Endothelial cell of umbilical vein (primary cell): ENCODE measurements around the gene MT1X. TPM values are rescaled to one million over a fixed set of nuclear protein-coding genes. Genes with fewer than 3 reads are reported as not detected.

Experiments
- BruUV-seq: library from RNA; stranded (reverse); fragments of 400-500 nt; replicated peaks from 2 replicates; lab custom pipeline; 2021; lab: Mats Ljungman, UMichigan
- CTCF ChIA-PET: fragments of 300-600, 350-600 bp; sonication (Branson Sonifier 250); formaldehyde crosslinking; loops from one replicate; lab custom pipeline; 2021; ENCODE audit warnings: antibody characterized with exemption, inconsistent platforms; lab: Charles Lee
- POLR2A ChIA-PET: fragments of 300-600, 350-600 bp; sonication (Branson Sonifier 250); formaldehyde crosslinking; loops from one replicate; lab custom pipeline; 2021; ENCODE audit warnings: antibody characterized with exemption, inconsistent platforms; lab: Charles Lee
- DNase-seq: peaks from one replicate; pipeline ENCODE4 v3.0.0-alpha.2; 2011; ENCODE audit warnings: low read depth, low spot score
- FAIRE-seq: peaks from 2 replicates; lab custom pipeline; 2011; peaks lifted over from hg19 to GRCh38; lab: Jason Lieb, UNC
- H2AFZ ChIP-seq: 2 replicates; pipeline ENCODE4 v1.6.0; 2012; ENCODE audit warnings: low read depth, low read length, control low read depth, inconsistent platforms
- H3K27ac ChIP-seq: 2 replicates; pipeline ENCODE4 v1.5.1; 2011; ENCODE audit warnings: low read depth, mild to moderate bottlenecking, control low read depth, low read length, moderate library complexity; ENCODE audit not compliant: insufficient read depth
- H3K27me3 ChIP-seq, 2 experiments: 2 replicates each; pipeline versions ENCODE4 v1.6.0 to v1.6.1; 2011; ENCODE audit warnings: low read length in 2 of 2, mixed read lengths in 1 of 2; ENCODE audit not compliant: control insufficient read depth in 2 of 2, insufficient read depth in 2 of 2
- H3K36me3 ChIP-seq, 2 experiments: 2 replicates in 1 of 2; 3 replicates in 1 of 2; pipeline ENCODE4 v1.5.1; 2011; ENCODE audit warnings: low read length in 2 of 2, mild to moderate bottlenecking in 1 of 2, moderate library complexity in 1 of 2; ENCODE audit not compliant: control insufficient read depth in 2 of 2, insufficient read depth in 2 of 2; ENCODE audit errors: extremely low read depth in 1 of 2
- H3K4me1 ChIP-seq: 3 replicates; pipeline ENCODE4 v1.5.1; 2011; ENCODE audit warnings: mild to moderate bottlenecking, low read length; ENCODE audit not compliant: control insufficient read depth, insufficient read depth; ENCODE audit errors: extremely low read depth
- H3K4me2 ChIP-seq: 2 replicates; pipeline ENCODE4 v1.6.1; 2011; ENCODE audit warnings: low read length, control low read depth, mixed read lengths; ENCODE audit not compliant: insufficient read depth
- H3K4me3 ChIP-seq, 3 experiments: fragments of 200-600 bp in 1 of 3; sonication (generic), shearing (Covaris generic) in 1 of 3; replicated peaks in 1 of 3; 2 replicates each; pipeline ENCODE4 v1.5.1; 2011 to 2016; ENCODE audit warnings: control low read depth in 3 of 3, low read length in 3 of 3, mild to moderate bottlenecking in 2 of 3, inconsistent platforms in 1 of 3, low read depth in 1 of 3, moderate library complexity in 1 of 3; ENCODE audit not compliant: insufficient read depth in 1 of 3
- H3K79me2 ChIP-seq: 2 replicates; pipeline ENCODE4 v1.6.0; 2012; ENCODE audit warnings: low read length, inconsistent platforms; ENCODE audit not compliant: control insufficient read depth, insufficient read depth
- H3K9ac ChIP-seq: replicated peaks from 2 replicates; pipeline ENCODE3; 2011; ENCODE audit warnings: low read length, control low read depth; ENCODE audit not compliant: insufficient read depth; ENCODE audit errors: extremely low read depth
- H3K9me1 ChIP-seq: replicated peaks from 3 replicates; pipeline ENCODE4 v1.6.0; 2011; ENCODE audit warnings: mild to moderate bottlenecking, low read length; ENCODE audit not compliant: control insufficient read depth, insufficient read depth; ENCODE audit errors: extremely low read depth
- H3K9me3 ChIP-seq: replicated peaks from 2 replicates; pipeline ENCODE4 v1.5.1; 2012; ENCODE audit warnings: low read length, inconsistent platforms; ENCODE audit not compliant: control insufficient read depth, insufficient read depth
- H4K20me1 ChIP-seq: replicated peaks from 2 replicates; pipeline ENCODE3; 2011; ENCODE audit warnings: mild to moderate bottlenecking, low read length; ENCODE audit not compliant: control insufficient read depth, insufficient read depth; ENCODE audit errors: extremely low read depth
- CTCF ChIP-seq, 2 donors: IDR thresholded peaks; 1 replicate in 1 of 2; 2 replicates in 1 of 2; pipeline ENCODE4 v1.5.1; 2011; ENCODE audit warnings: low read length in 2 of 2, mild to moderate bottlenecking in 2 of 2, moderate library complexity in 2 of 2, control low read depth in 1 of 2, inconsistent platforms in 1 of 2, low read depth in 1 of 2; ENCODE audit not compliant: insufficient read depth in 1 of 2; ENCODE audit errors: extremely low read depth in 1 of 2
- EZH2 ChIP-seq: IDR thresholded peaks from 2 replicates; pipeline ENCODE4 v1.6.1; 2012; ENCODE audit warnings: borderline replicate concordance, low read depth, mild to moderate bottlenecking, moderate library complexity, low read length, inconsistent platforms; ENCODE audit not compliant: severe bottlenecking
- FOS ChIP-seq: IDR thresholded peaks from 2 replicates; pipeline ENCODE4 v1.6.1; 2011; ENCODE audit warnings: mild to moderate bottlenecking, low read length, moderate library complexity, borderline replicate concordance; ENCODE audit not compliant: insufficient read depth
- GATA2 ChIP-seq: IDR thresholded peaks from 2 replicates; pipeline ENCODE4 v1.7.0; 2011; ENCODE audit warnings: low read depth, mild to moderate bottlenecking, moderate library complexity, mixed read lengths, low read length; ENCODE audit not compliant: insufficient read length, insufficient read depth
- JUN ChIP-seq: IDR thresholded peaks from 2 replicates; pipeline ENCODE4 v1.6.1; 2011; ENCODE audit warnings: borderline replicate concordance, low read depth; ENCODE audit not compliant: insufficient read length, insufficient read depth
- MAX ChIP-seq: IDR thresholded peaks from 2 replicates; pipeline ENCODE4 v1.6.1; 2011; ENCODE audit not compliant: insufficient read depth, insufficient read length
- MYC ChIP-seq: IDR thresholded peaks from one replicate; pipeline ENCODE4 v1.6.1; 2011; ENCODE audit warnings: mild to moderate bottlenecking, low read depth, low read length
- POLR2A ChIP-seq: IDR thresholded peaks from 2 replicates; pipeline ENCODE4 v1.6.1; 2012; ENCODE audit warnings: low read depth, mild to moderate bottlenecking, control low read depth, low read length
- POLR2AphosphoS5 ChIP-seq: IDR thresholded peaks from 2 replicates; pipeline ENCODE4 v1.6.1; 2012; ENCODE audit warnings: low read depth, mild to moderate bottlenecking, control low read depth, low read length, moderate library complexity; ENCODE audit not compliant: insufficient read depth
- dilution Hi-C: fragments of 300-500 bp; cut with MboI; formaldehyde crosslinking; loops from one replicate; pipeline ENCODE4 v1.15.0; 2019; ENCODE audit warnings: low sequenced_read_pairs; ENCODE audit not compliant: extremely low pct_ligation_motif_present
- intact Hi-C: fragments of 100-400 bp; cut with micrococcal nuclease; formaldehyde crosslinking; loops from one replicate; pipeline ENCODE4 v1.10.0; 2022
- polyA plus RNA-seq, 4 experiments: library from polyadenylated mRNA; depleted of rRNA in 3 of 4; stranded (reverse) in 3 of 4; unstranded in 1 of 4; fragments of >200 nt; gene quantifications; 2 replicates each; pipeline versions ENCODE4 v1.2.1 to v1.2.3, GENCODE V29; 2011 to 2012; ENCODE audit warnings: missing spikeins in 1 of 4
- total RNA-seq: library from RNA; stranded (reverse); gene quantifications from 2 replicates; pipeline ENCODE4 v1.2.3, GENCODE V29; 2021

MT1X gene
- total and polyA plus RNA-seq, 2 donors (not counting 3 experiments of a cell fraction or from before 2014, with no cell fraction given) = 15.6 to 46.7 TPM

GRCh38 chr16:56639045-56639444 is 43.2 kb upstream of the MT1X start:
- H2AFZ ChIP-seq = no peak overlapping the region
- FAIRE-seq (no peak), DNase-seq (no peak)
- intact Hi-C loops = loop anchor here (2.0 kb wide), 1 partner anchor 44 kb away; the partner anchor contains the start of gene MT1X
- ChIA-PET CTCF (interaction anchor here (1.0 to 1.7 kb wide), 4 partner anchors 16 to 62 kb away, joined by 3 to 6 read pairs (median 4); partner anchors contain the start of gene MT2A), POLR2A (no interaction called here)
- TF ChIP-seq POLR2AphosphoS5 = no peak
- TF ChIP-seq CTCF (IDR thresholded peaks at IDR 0.05; ENCODE audit: extremely low read depth in 1 of 2, insufficient read depth in 1 of 2, low read depth in 1 of 2, low read length in 2 of 2) = no peak
- TF ChIP-seq MAX = no peak
- BruUV-seq = no TSS peak
- no peak overlapping the region for H3K4me2 ChIP-seq
- no peak overlapping the region for H3K9ac ChIP-seq
- no peaks in the 10 kb centered on the region for H3K9me3 ChIP-seq
- no peaks in the 10 kb centered on the region for H3K9me1 ChIP-seq
- H3K79me2 ChIP-seq = no peaks in the 10 kb centered on the region
- H3K27ac ChIP-seq = no peak overlapping the region
- H3K4me1 ChIP-seq = peaks cover 18% of the 10 kb centered on the region
- H3K36me3 ChIP-seq = no peaks in the 10 kb centered on the region
- H3K27me3 ChIP-seq = peaks cover 36 to 50% of the 10 kb centered on the region in 2 experiments
- no peak overlapping the region for H3K4me3 ChIP-seq
- dilution Hi-C loops = no loop called here
- H4K20me1 ChIP-seq = no peaks in the 10 kb centered on the region

- BruUV-seq = no TSS peak
- Histone ChIP-seq H2AFZ (no peak overlapping the region), H3K9me3 (no peaks in the 10 kb centered on the region), H3K27ac (no peak overlapping the region), H4K20me1 (no peaks in the 10 kb centered on the region), H3K9ac (no peak overlapping the region), H3K4me3 (no peak overlapping the region), H3K36me3 (no peaks in the 10 kb centered on the region), H3K4me1 (peaks cover 15% of the 10 kb centered on the region), H3K9me1 (no peaks in the 10 kb centered on the region), H3K4me2 (no peak overlapping the region), H3K79me2 (no peaks in the 10 kb centered on the region), H3K27me3 (peaks cover 35 to 50% of the 10 kb centered on the region in 2 experiments)
- dilution Hi-C loops = no loop called here
- TF ChIP-seq MAX (no peak), GATA2 (no peak), CTCF (IDR thresholded peaks at IDR 0.05; ENCODE audit: extremely low read depth in 1 of 2, insufficient read depth in 1 of 2, low read depth in 1 of 2, low read length in 2 of 2) (no peak), FOS (no peak), EZH2 (no peak), POLR2A (no peak), JUN (no peak), POLR2AphosphoS5 (no peak), MYC (no peak)
- DNase-seq (no peak), FAIRE-seq (no peak)
- intact Hi-C loops = no loop called here
- CTCF ChIA-PET = interaction anchor here (1.4 to 1.7 kb wide), 2 partner anchors 36 to 62 kb away, joined by 5 to 6 read pairs; no protein-coding TSS in a partner anchor
- POLR2A ChIA-PET = no interaction called here
These were observed 42.2 kb upstream of the MT1X start for GRCh38 chr16:56640076-56640475.
